Right hindlimb (tissue), 1 donor: ENCODE data around the gene IP6K3.

Experiments
- DNase-seq: peaks from one replicate; pipeline ENCODE4 v3.0.0-alpha.2; 2018

Gene IP6K3

DNA sequence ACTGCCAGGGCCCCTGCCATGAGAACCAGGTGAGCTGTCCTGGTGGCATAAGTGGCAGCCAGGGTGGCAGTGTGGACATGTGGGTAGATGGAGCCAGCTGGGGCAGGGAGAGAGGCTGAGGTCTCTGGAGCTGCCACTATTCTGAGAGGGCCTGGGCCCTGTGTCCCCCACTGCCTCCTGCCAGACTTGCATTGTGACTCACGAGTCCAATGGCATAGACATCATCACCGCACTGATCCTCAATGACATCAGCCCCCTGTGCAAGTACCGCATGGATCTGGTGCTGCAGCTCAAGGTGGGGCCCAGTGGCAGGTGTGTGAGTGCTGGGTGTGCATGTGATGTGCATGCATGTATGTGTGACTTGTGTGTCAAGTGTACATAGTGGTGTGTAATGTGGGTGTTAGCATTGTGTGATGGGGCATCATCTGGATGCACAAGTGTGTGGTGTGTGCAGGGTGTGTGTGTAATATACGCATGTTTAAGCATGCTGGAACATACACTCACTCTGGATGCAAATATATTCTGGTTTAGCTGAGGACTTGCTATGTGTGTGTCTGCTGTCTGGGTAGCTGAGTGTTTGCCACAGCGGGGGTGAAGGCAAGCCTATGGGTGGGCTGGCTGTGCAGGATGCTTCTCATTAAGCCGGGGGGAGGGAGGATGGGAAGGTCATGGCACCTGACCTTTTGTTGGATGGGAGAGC lies 60.3 kb downstream of the IP6K3 start:
- no peak for DNase-seq

- no peak for DNase-seq
These were observed 61.1 kb downstream of the IP6K3 start for GRCh38 chr6:33685411-33686224.

GRCh38 chr6:33684983-33685382 lies 61.7 kb downstream of the IP6K3 start:
- DNase-seq, result no peak

DNA sequence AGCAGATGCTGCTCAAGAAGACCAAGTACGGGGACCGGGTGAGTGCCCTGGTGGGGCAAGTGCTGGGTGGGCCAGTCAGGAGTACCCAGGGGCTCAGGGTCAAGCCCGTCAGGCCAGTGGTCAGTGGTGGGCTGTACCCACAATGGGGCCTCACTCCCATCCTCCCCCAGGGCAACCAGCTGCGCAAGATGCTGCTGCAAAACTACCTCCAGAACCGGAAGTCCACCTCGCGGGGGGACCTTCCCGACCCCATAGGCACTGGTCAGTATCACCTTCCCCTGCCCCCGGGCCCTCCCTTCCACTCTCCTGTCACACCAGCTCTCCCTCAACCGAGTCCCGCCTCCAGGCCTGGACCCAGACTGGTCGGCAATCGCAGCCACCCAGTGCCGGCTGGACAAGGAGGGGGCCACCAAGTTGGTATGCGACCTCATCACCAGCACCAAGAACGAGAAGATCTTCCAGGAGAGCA lies 62.2 kb downstream of the IP6K3 start:
- no peak for DNase-seq

DNA sequence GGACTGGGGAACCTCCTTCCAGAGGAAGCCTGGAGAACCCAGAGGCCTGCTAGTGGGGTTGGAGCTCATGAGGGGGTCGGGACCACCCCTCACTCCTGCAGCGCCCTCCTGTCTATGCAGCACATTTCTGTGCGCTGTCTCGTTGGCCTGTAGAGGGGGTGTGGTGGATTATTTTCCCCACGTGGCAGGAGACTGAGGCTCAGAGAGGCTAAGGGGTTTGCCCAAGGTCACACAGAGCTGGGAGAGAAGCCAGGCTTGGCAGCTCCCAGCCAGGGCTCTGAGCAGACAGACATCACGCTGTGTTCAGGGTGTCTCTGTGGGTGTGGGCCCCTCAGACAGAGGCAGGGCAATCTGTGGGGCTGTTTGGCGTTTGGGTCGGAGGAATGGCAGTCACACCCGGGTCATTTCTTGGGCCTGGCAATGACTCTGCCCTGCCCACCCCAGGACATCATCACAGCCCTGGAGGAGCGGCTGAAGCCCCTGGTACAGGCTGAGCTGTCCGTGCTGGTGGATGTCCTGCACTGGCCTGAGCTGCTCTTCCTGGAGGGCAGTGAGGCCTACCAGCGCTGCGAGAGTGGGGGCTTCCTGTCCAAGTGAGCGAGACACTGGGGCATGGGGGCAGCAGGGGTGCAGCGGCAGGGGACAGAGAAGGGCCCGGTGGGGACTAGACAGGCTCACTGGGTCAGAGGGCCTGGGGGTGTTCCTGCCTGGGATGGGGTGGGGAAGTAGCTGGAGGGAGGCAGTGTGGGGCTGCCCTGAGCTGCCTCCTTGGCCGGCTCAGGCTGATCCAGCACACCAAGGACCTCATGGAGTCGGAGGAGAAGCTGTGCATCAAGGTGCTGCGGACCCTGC lies 62.9 kb downstream of the IP6K3 start:
- DNase-seq, result no peak

DNA sequence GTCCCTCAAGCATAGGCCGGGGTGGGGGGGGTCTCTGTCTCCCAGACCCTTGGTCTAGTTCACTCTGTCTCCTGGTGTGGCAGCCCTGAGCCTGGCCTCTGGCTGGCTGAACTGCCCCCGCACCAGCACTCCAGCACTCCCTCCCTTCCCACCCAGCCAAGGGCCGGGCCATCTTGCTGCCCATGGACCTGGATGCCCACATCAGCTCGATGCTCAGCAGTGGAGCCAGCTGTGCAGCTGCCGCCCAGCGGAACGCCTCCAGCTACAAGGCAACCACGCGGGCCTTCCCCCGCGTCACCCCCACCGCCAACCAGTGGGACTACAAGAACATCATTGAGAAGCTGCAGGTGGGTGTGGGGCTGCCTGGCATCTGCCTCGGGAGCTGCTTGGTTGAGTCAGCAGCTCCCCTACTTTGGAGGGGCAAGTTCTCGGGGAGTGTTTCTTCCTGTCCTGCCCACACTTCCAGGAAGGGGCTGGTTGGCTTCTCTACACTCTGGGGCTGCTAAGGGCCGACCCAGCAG lies 63.6 kb downstream of the IP6K3 start:
- no peak for DNase-seq

GRCh38 chr6:33682341-33682740 lies 64.4 kb downstream of the IP6K3 start:
- no peak for DNase-seq

DNA sequence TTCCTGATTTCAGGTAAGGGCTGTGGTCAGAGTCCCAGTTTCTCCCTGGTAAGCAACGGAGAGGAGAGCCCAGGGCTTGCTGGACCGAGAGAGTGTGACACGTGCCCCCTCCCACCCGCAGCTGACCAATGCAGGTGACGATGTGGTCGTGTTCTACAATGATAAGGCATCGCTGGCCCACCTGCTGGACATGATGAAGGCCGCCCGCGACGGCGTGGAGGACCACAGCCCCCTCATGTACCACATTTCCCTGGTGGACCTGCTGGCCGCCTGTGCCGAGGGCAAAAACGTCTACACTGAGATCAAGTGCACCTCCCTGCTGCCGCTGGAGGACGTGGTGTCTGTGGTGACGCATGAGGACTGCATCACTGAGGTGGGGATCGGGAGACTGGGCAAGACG lies 66.9 kb downstream of the IP6K3 start:
- no peak for DNase-seq

GRCh38 chr6:33678932-33679490 lies 67.7 kb downstream of the IP6K3 start:
- DNase-seq, result no peak

GRCh38 chr6:33678233-33678931 lies 68.3 kb downstream of the IP6K3 start:
- DNase-seq, result no peak

DNA sequence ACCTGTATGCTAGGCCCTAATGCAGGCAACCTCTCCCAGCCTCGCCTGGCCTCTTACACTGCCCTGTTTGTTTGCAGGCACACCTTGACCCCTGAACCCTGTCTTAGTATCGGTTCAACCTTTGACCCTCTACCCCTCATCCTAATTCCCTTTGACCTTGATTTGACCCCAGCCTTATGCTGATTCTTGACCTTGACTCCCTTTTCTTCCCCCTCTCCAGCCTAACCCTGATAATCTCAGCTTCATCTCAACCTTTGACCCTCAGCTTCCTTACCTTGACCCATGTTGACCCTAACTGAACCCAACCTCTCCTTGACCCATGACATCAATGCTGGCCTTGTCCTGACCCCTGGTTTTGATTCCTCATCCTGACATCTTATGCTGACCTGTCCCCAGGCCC lies 69.0 kb downstream of the IP6K3 start:
- DNase-seq, result no peak

- DNase-seq, result no peak
These were observed 69.5 kb downstream of the IP6K3 start for GRCh38 chr6:33677143-33677660.

DNA sequence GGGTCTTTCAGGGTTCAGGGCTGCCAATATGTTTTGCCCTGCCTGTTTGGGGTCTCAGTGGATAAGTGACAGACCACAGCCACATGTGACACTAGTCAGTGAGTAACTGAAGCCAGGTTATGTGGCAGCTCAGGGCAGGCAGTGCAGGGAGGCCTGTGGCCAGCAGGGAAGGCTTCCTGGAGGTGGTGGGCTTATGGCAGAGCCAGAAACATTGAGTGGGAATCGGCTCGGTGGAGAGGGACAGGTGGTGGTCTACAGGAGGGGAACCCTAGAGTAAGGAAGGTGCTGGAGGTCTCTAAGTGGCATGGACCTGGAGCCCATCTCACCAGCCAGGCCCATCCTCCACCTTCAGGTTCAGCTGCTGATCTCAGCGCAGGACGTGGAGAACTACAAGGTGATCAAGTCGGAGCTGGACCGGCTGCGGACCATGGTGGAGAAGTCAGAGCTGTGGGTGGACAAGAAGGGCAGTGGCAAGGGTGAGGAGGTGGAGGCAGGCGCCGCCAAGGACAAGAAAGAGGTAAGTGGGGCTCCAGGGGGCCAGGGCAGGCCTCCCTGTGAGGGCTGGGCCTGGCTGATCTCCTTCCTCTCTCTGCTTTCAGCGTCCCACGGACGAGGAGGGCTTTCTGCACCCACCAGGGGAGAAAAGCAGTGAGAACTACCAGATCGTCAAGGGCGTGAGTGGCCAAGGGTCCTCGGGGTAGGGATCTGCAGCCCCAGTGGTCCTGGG lies 70.1 kb downstream of the IP6K3 start:
- no peak for DNase-seq

DNA sequence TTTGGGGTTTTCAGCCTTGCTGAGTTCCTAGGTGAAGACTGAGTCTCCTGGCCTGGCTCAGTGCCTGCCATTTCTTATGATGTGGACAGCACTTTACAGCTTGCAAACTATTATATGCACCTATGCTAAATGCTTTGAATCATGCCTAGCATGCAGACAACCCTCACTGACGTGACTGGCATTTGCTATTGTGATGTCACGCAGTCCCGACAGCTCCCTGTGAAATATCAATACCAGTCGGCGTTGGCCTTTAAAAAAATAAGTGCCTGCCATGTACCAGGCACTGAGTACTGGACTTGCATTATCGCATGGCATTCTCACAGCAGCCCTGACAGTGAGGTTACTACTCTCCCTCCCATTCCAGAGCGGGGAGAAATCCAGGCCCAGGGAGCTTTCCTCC lies 70.7 kb downstream of the IP6K3 start:
- no peak for DNase-seq

DNA sequence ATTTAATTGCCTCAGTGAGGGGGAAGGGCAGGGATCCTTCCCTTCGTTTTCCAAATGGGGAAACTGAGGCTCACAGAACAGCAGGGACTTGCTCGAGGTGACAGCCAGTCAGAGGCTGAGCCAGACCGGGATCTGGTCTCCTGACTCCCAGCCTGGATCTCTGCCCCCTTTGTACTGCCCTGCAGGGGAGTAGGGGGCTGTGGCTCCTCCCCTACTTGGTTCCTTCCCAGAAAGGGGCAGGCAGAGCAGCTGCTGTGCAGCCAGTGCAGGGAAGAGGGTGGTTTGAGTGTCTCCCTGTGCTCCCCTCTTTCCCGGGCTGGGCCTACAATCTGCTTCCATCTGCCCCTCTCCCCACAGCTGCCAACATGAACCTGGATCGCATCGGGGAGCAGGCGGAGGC lies 72.9 kb downstream of the IP6K3 start:
- no peak for DNase-seq

GRCh38 chr6:33672808-33673207 lies 73.9 kb downstream of the IP6K3 start:
- peak; percentile 53 for DNase-seq

DNA sequence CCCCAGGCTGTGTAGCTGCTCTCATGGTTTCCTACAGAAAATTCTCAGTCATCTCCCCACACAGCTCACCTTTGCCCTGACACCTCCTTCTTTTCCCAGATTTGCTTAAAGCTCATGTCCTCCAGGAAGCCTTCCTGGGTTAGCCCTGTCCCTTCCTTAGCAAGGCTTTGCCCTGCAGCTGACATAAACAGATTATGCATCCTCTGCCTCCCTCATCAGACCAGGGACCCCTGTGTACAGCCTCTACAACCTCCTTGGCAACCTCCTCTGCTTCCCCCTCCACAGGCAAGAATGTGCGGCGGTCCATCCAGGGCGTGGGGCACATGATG lies 75.0 kb downstream of the IP6K3 start:
- DNase-seq, result no peak
